ENCODE data around the gene KRTAP1-1. TPM values are rescaled to one million over a fixed set of nuclear protein-coding genes. Genes with fewer than 3 reads are reported as not detected.

The KRTAP1-1 gene
- total and polyA plus RNA-seq, 4 donors: not detected

DNA sequence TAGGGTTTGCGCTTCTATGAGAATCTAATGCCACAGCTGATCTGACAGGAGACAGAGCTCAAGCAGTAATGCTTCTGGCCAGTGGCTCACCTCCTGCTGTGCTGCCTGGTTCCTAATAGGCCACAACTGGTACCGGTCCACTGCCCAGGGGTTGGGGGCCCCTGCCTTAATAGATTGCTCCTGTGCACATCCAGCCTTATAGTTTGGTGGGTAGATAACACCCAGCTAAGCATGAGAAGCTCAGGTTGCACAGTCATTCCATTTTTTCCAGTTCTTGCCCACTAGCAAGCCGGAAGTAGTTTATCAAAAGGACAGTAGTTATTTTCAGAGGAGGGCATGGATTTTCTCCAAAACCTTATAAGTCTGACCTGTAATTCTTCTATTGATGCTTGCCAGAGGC, 21.8 kb downstream of the KRTAP1-1 start:
- ATAC-seq (ENCODE audit: low FRiP score) (no peak), DNase-seq (no peak)
- H3K9me3 ChIP-seq (ENCODE audit: control insufficient read depth, low read length): peaks cover 2% of the 10 kb centered on the region
- 80 to 91% methylated on average over 3 of the region's 3 CpGs for WGBS, 2 donors
- no peak overlapping the region for H3K4me3 ChIP-seq (ENCODE audit: low read length in 2 of 2)
- intact Hi-C loops (cut with DNase I): no loop called here
- no peaks in the 10 kb centered on the region for H3K4me1 ChIP-seq (ENCODE audit: control insufficient read depth in 1 of 2, insufficient read depth in 2 of 2, low read length in 2 of 2)
- H3K36me3 ChIP-seq (ENCODE audit: control insufficient read depth in 1 of 2, insufficient read depth in 2 of 2, low read length in 1 of 2): no peaks in the 10 kb centered on the region
- H3K27me3 ChIP-seq (ENCODE audit: control insufficient read depth in 1 of 2, insufficient read depth in 2 of 2, low read length in 1 of 2): no peaks in the 10 kb centered on the region
- H3K27ac ChIP-seq (ENCODE audit: low read depth in 1 of 2, low read length in 2 of 2): no peak overlapping the region

DNA sequence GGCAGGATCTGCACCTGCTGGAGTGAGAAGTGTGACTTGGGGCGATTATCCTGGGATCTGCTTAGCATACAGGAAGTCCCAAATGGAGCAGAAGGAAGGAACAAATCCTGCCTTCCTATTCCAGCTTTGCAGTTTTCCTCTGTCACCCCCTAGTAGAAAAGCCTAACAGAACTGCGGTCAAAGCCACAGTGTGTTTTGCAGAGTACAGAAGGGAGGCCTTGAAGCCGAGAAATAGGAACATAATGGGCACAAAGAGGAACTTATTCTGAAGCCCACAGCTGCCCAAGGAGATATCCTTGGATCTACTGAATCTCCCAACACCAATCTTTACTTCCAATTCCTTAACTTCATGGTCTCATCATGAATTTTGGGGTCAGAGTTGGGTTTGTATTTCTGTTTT, 22.7 kb downstream of the KRTAP1-1 start:
- Histone ChIP-seq H3K27me3 (ENCODE audit: control insufficient read depth in 1 of 2, insufficient read depth in 2 of 2, low read length in 1 of 2) (no peaks in the 10 kb centered on the region), H3K4me1 (ENCODE audit: control insufficient read depth in 1 of 2, insufficient read depth in 2 of 2, low read length in 2 of 2) (no peaks in the 10 kb centered on the region), H3K9me3 (ENCODE audit: control insufficient read depth, low read length) (peaks cover 2% of the 10 kb centered on the region), H3K36me3 (ENCODE audit: control insufficient read depth in 1 of 2, insufficient read depth in 2 of 2, low read length in 1 of 2) (no peaks in the 10 kb centered on the region), H3K27ac (ENCODE audit: low read depth in 1 of 2, low read length in 2 of 2) (no peak overlapping the region), H3K4me3 (ENCODE audit: low read length in 2 of 2) (no peak overlapping the region)
- 76 to 85% methylated on average over 3 of the region's 3 CpGs for WGBS, 2 donors
- no peak for DNase-seq
- no peak for ATAC-seq (ENCODE audit: low FRiP score)
- intact Hi-C loops (cut with DNase I): no loop called here

- DNase-seq (no peak), ATAC-seq (ENCODE audit: low FRiP score) (no peak)
- intact Hi-C loops (cut with DNase I): no loop called here
- 80 to 84% methylated on average over 13 of the region's 13 CpGs for WGBS, 2 donors
- Histone ChIP-seq H3K27me3 (ENCODE audit: control insufficient read depth in 1 of 2, insufficient read depth in 2 of 2, low read length in 1 of 2) (no peaks in the 10 kb centered on the region), H3K9me3 (ENCODE audit: control insufficient read depth, low read length) (peaks cover 2% of the 10 kb centered on the region), H3K4me3 (ENCODE audit: low read length in 2 of 2) (no peak overlapping the region), H3K36me3 (ENCODE audit: control insufficient read depth in 1 of 2, insufficient read depth in 2 of 2, low read length in 1 of 2) (no peaks in the 10 kb centered on the region), H3K27ac (ENCODE audit: low read depth in 1 of 2, low read length in 2 of 2) (no peak overlapping the region), H3K4me1 (ENCODE audit: control insufficient read depth in 1 of 2, insufficient read depth in 2 of 2, low read length in 2 of 2) (no peaks in the 10 kb centered on the region)
These were observed 24.6 kb downstream of the KRTAP1-1 start for GRCh38 chr17:41016578-41017215.

- WGBS, 2 donors: 23 to 37% methylated on average over 7 of the region's 7 CpGs
- intact Hi-C loops (cut with DNase I): no loop called here
- no peak overlapping the region for H3K4me3 ChIP-seq (ENCODE audit: low read length in 2 of 2)
- H3K27me3 ChIP-seq (ENCODE audit: control insufficient read depth in 1 of 2, insufficient read depth in 2 of 2, low read length in 1 of 2): no peaks in the 10 kb centered on the region
- H3K36me3 ChIP-seq (ENCODE audit: control insufficient read depth in 1 of 2, insufficient read depth in 2 of 2, low read length in 1 of 2): no peaks in the 10 kb centered on the region
- no peaks in the 10 kb centered on the region for H3K4me1 ChIP-seq (ENCODE audit: control insufficient read depth in 1 of 2, insufficient read depth in 2 of 2, low read length in 2 of 2)
- DNase-seq (no peak), ATAC-seq (ENCODE audit: low FRiP score) (no peak)
- no peak overlapping the region for H3K27ac ChIP-seq (ENCODE audit: low read depth in 1 of 2, low read length in 2 of 2)
- H3K9me3 ChIP-seq (ENCODE audit: control insufficient read depth, low read length): peaks cover 2% of the 10 kb centered on the region
These were observed 25.8 kb downstream of the KRTAP1-1 start for GRCh38 chr17:41015454-41015853.

DNA sequence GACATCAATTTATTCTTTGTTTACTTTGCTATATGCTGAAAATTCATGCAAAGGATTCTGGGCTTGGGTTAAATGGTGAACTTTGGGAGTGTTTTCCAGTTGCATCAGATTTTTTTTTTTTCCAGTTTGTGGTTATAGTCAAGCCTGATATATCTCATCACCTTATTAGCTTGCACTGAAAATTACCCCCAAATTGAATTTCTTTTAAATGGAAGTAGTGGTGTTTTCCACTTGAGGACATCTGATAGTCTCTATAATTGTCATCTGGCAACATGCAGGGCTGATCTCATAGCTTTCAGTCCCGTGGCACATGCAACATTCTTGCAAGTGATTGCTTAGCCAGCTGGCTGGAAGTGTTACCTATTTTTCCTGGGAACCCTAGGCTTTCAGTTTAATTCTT, 27.6 kb downstream of the KRTAP1-1 start:
- Histone ChIP-seq H3K36me3 (ENCODE audit: control insufficient read depth in 1 of 2, insufficient read depth in 2 of 2, low read length in 1 of 2) (no peaks in the 10 kb centered on the region), H3K9me3 (ENCODE audit: control insufficient read depth, low read length) (peaks cover 2% of the 10 kb centered on the region), H3K27me3 (ENCODE audit: control insufficient read depth in 1 of 2, insufficient read depth in 2 of 2, low read length in 1 of 2) (no peaks in the 10 kb centered on the region), H3K27ac (ENCODE audit: low read depth in 1 of 2, low read length in 2 of 2) (no peak overlapping the region), H3K4me3 (ENCODE audit: low read length in 2 of 2) (no peak overlapping the region), H3K4me1 (ENCODE audit: control insufficient read depth in 1 of 2, insufficient read depth in 2 of 2, low read length in 2 of 2) (no peaks in the 10 kb centered on the region)
- ATAC-seq (ENCODE audit: low FRiP score) (no peak), DNase-seq (no peak)
- 4 to 5% methylated on average over 1 of the region's 1 CpG for WGBS, 2 donors
- intact Hi-C loops (cut with DNase I): no loop called here

GRCh38 chr17:41013181-41013580, 28.1 kb downstream of the KRTAP1-1 start:
- H3K4me3 ChIP-seq (ENCODE audit: low read length in 2 of 2): no peak overlapping the region
- no peaks in the 10 kb centered on the region for H3K4me1 ChIP-seq (ENCODE audit: control insufficient read depth in 1 of 2, insufficient read depth in 2 of 2, low read length in 2 of 2)
- H3K36me3 ChIP-seq (ENCODE audit: control insufficient read depth in 1 of 2, insufficient read depth in 2 of 2, low read length in 1 of 2): no peaks in the 10 kb centered on the region
- H3K9me3 ChIP-seq (ENCODE audit: control insufficient read depth, low read length): no peaks in the 10 kb centered on the region
- no peaks in the 10 kb centered on the region for H3K27me3 ChIP-seq (ENCODE audit: control insufficient read depth in 1 of 2, insufficient read depth in 2 of 2, low read length in 1 of 2)
- intact Hi-C loops (cut with DNase I): no loop called here
- WGBS, 2 donors: 69 to 78% methylated on average over 3 of the region's 3 CpGs
- DNase-seq (no peak), ATAC-seq (ENCODE audit: low FRiP score) (no peak)
- no peak overlapping the region for H3K27ac ChIP-seq (ENCODE audit: low read depth in 1 of 2, low read length in 2 of 2)

DNA sequence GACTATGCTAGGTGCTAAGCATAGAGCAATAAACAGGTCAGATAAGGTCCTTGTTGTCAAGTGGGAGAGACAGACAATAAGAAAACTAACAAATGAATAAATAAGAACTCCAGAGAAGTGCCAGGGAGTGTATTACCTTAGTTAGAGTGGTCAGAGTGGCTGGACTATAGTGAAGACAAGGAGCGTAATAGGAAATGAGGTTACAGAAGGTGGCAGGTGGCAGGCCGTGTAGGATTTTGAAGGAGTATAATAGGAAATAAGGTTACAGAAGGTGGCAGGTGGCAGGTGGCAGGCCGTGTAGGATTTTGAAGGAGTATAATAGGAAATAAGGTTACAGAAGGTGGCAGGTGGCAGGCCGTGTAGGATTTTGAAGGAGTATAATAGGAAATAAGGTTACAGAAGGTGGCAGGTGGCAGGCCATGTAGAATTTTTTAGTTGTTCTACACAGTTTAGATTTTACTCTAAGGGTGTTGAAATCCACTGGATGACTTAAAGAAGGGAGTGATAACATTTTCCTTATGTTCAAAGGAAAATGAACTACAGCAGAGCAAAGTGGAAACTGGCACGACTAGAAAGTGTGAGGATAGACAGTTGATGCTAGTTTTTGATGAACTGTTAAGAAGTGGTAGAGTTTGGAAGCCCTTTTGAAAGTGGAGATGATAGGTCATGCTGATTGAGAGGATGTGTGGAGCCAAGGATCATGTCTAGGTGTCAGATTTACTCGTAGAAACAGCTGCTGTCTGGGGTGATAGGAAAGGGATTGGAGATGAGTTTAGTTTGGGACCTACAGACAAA, 28.7 kb downstream of the KRTAP1-1 start:
- no peaks in the 10 kb centered on the region for H3K9me3 ChIP-seq (ENCODE audit: control insufficient read depth, low read length)
- no peak overlapping the region for H3K27ac ChIP-seq (ENCODE audit: low read depth in 1 of 2, low read length in 2 of 2)
- DNase-seq: no peak
- no peaks in the 10 kb centered on the region for H3K4me1 ChIP-seq (ENCODE audit: control insufficient read depth in 1 of 2, insufficient read depth in 2 of 2, low read length in 2 of 2)
- no peaks in the 10 kb centered on the region for H3K27me3 ChIP-seq (ENCODE audit: control insufficient read depth in 1 of 2, insufficient read depth in 2 of 2, low read length in 1 of 2)
- intact Hi-C loops (cut with DNase I): no loop called here
- H3K4me3 ChIP-seq (ENCODE audit: low read length in 2 of 2): no peak overlapping the region
- ATAC-seq (ENCODE audit: low FRiP score): no peak
- 70% methylated on average over 6 of the region's 6 CpGs for WGBS, 2 donors
- no peaks in the 10 kb centered on the region for H3K36me3 ChIP-seq (ENCODE audit: control insufficient read depth in 1 of 2, insufficient read depth in 2 of 2, low read length in 1 of 2)

DNA sequence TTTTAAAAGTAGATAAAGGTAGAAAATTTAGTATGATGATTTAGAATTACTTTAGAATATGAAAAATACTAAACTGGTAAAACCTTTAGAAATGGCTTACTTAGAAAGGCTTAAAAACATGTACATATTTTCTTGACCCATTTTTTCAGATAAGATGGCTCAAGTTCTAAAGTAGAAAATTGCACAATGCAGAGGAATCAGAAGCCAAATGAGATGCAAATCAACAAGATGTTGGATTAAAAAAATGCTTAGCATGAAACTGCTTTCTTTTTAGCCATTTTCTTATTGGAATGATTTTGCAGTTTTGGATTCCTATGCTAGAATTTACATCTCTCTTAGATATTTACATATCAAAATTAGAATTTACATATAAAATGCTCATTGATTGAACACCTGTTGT, 30.8 kb downstream of the KRTAP1-1 start:
- Histone ChIP-seq H3K4me3 (ENCODE audit: low read length in 2 of 2) (no peak overlapping the region), H3K4me1 (ENCODE audit: control insufficient read depth in 1 of 2, insufficient read depth in 2 of 2, low read length in 2 of 2) (no peaks in the 10 kb centered on the region), H3K9me3 (ENCODE audit: control insufficient read depth, low read length) (no peaks in the 10 kb centered on the region), H3K27ac (ENCODE audit: low read depth in 1 of 2, low read length in 2 of 2) (no peak overlapping the region), H3K36me3 (ENCODE audit: control insufficient read depth in 1 of 2, insufficient read depth in 2 of 2, low read length in 1 of 2) (no peaks in the 10 kb centered on the region), H3K27me3 (ENCODE audit: control insufficient read depth in 1 of 2, insufficient read depth in 2 of 2, low read length in 1 of 2) (no peaks in the 10 kb centered on the region)
- DNase-seq: no peak
- intact Hi-C loops (cut with DNase I): no loop called here
- ATAC-seq (ENCODE audit: low FRiP score): no peak

DNA sequence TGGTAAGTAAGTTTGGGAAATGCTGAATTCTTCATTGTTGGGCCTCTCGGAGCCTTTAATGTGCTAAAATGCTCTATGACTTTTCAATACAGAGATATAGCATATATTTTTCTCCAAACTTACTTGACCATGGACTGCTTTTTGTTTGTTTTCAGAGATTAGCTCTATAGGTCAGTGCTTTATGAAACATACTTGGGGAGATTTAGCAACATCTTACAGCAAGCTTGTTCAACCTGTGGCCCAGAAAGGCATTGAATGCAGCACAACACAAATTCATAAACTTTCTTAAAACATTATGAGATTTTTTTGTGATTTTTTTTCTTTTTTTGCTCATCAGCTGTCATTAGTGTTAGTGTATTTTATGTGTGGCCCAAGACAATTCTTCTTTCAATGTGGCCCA, 31.3 kb downstream of the KRTAP1-1 start:
- no peak overlapping the region for H3K4me3 ChIP-seq (ENCODE audit: low read length in 2 of 2)
- no peaks in the 10 kb centered on the region for H3K4me1 ChIP-seq (ENCODE audit: control insufficient read depth in 1 of 2, insufficient read depth in 2 of 2, low read length in 2 of 2)
- intact Hi-C loops (cut with DNase I): no loop called here
- WGBS, 2 donors: 79 to 85% methylated on average over 1 of the region's 1 CpG
- no peaks in the 10 kb centered on the region for H3K9me3 ChIP-seq (ENCODE audit: control insufficient read depth, low read length)
- H3K27ac ChIP-seq (ENCODE audit: low read depth in 1 of 2, low read length in 2 of 2): no peak overlapping the region
- H3K36me3 ChIP-seq (ENCODE audit: control insufficient read depth in 1 of 2, insufficient read depth in 2 of 2, low read length in 1 of 2): no peaks in the 10 kb centered on the region
- DNase-seq (no peak), ATAC-seq (ENCODE audit: low FRiP score) (no peak)
- H3K27me3 ChIP-seq (ENCODE audit: control insufficient read depth in 1 of 2, insufficient read depth in 2 of 2, low read length in 1 of 2): no peaks in the 10 kb centered on the region

Measured in aorta (tissue), 5 donors.